CD4-positive, alpha-beta T cell (primary cell): ENCODE data around the gene CEP85. TPM values are rescaled to one million over a fixed set of nuclear protein-coding genes. Genes with fewer than 3 reads are reported as not detected.

Experiments used
- ATAC-seq: fragments of 200-7000 bp; cut with Tn5 transposase; one replicate; pipeline ENCODE4 v1.10.0; 2022; ENCODE audit warnings: mild to moderate bottlenecking; ENCODE audit not compliant: poor library complexity
- CTCF ChIA-PET: fragments of 350-600 bp; sonication (Branson Sonifier 250); formaldehyde crosslinking; loops from one replicate; lab custom pipeline; 2021; ENCODE audit warnings: antibody characterized with exemption, inconsistent platforms; lab: Charles Lee
- POLR2A ChIA-PET: fragments of 350-600 bp; sonication (Branson Sonifier 250); formaldehyde crosslinking; loops from one replicate; lab custom pipeline; 2021; ENCODE audit warnings: antibody characterized with exemption, inconsistent platforms; lab: Charles Lee
- DNase-seq, 14 experiments: peaks; one replicate each; pipeline ENCODE4 v3.0.0-alpha.2; 2013 to 2020; ENCODE audit warnings: mixed read lengths in 2 of 14
- H3K27ac ChIP-seq, 2 donors: one replicate each; pipeline versions ENCODE4 v1.5.1 to v1.7.0; 2013; ENCODE audit warnings: low read length in 2 of 2, low read depth in 1 of 2, mild to moderate bottlenecking in 1 of 2
- H3K27me3 ChIP-seq, 2 experiments: 1 replicate in 1 of 2; 2 replicates in 1 of 2; pipeline versions ENCODE4 v1.6.1 to v1.7.0; 2013; ENCODE audit warnings: low read length in 2 of 2, control low read depth in 1 of 2, mild to moderate bottlenecking in 1 of 2, moderate library complexity in 1 of 2; ENCODE audit not compliant: insufficient read depth in 2 of 2, control insufficient read depth in 1 of 2
- H3K36me3 ChIP-seq: one replicate; pipeline ENCODE4 v1.6.1; 2013; ENCODE audit warnings: low read length, control low read depth; ENCODE audit not compliant: insufficient read depth
- H3K4me1 ChIP-seq: one replicate; pipeline ENCODE4 v1.6.1; 2013; ENCODE audit warnings: low read length, control low read depth; ENCODE audit not compliant: insufficient read depth
- H3K4me3 ChIP-seq: one replicate; pipeline ENCODE4 v1.5.1; 2013; ENCODE audit warnings: mild to moderate bottlenecking, low read length, moderate library complexity
- H3K9me3 ChIP-seq, 2 experiments: 1 replicate in 1 of 2; 2 replicates in 1 of 2; pipeline versions ENCODE4 v1.6.1 to v1.7.0; 2013; ENCODE audit warnings: low read length in 2 of 2, mild to moderate bottlenecking in 2 of 2, control low read depth in 1 of 2, moderate library complexity in 1 of 2; ENCODE audit not compliant: control insufficient read depth in 1 of 2, insufficient read depth in 1 of 2
- H3K27ac Mint-ChIP-seq: one replicate; pipeline ENCODE4 v1.8.0; 2020; ENCODE audit warnings: mixed read lengths
- H3K27me3 Mint-ChIP-seq: one replicate; pipeline ENCODE4 v1.8.0; 2021; ENCODE audit warnings: mixed read lengths
- H3K36me3 Mint-ChIP-seq: one replicate; pipeline ENCODE4 v1.8.0; 2021; ENCODE audit warnings: low read depth, mixed read lengths
- H3K4me1 Mint-ChIP-seq: one replicate; pipeline ENCODE4 v1.8.0; 2021; ENCODE audit warnings: low read depth, mixed read lengths
- H3K4me3 Mint-ChIP-seq: one replicate; pipeline ENCODE4 v1.8.0; 2020; ENCODE audit warnings: mild to moderate bottlenecking, mixed read lengths
- H3K9me3 Mint-ChIP-seq: one replicate; pipeline ENCODE4 v1.8.0; 2020; ENCODE audit warnings: mixed read lengths
- intact Hi-C, 2 experiments: fragments of 100-400 bp; cut with DNase I in 1 of 2; cut with micrococcal nuclease in 1 of 2; formaldehyde crosslinking; loops; one replicate each; pipeline versions ENCODE4 v1.15.1 to v1.9.0; 2023 to 2025; cut with DNase I, micrococcal nuclease
- total RNA-seq, 174 experiments: library from RNA in 2 of 174; stranded (reverse) in 2 of 174; gene quantifications; one replicate each; pipeline ENCODE4 v1.2.3 and lab custom pipeline; 2021 to 2026
- TF ChIP-seq, protein P1 (sequence below): fragments of 200-600 bp; IDR thresholded peaks from one replicate; pipeline ENCODE4 v1.8.0; 2022; ENCODE audit warnings: antibody characterized with exemption, mild to moderate bottlenecking

CEP85 gene
- total RNA-seq, 2 experiments from 2014 or later: 7.6 to 8.4 TPM

DNA sequence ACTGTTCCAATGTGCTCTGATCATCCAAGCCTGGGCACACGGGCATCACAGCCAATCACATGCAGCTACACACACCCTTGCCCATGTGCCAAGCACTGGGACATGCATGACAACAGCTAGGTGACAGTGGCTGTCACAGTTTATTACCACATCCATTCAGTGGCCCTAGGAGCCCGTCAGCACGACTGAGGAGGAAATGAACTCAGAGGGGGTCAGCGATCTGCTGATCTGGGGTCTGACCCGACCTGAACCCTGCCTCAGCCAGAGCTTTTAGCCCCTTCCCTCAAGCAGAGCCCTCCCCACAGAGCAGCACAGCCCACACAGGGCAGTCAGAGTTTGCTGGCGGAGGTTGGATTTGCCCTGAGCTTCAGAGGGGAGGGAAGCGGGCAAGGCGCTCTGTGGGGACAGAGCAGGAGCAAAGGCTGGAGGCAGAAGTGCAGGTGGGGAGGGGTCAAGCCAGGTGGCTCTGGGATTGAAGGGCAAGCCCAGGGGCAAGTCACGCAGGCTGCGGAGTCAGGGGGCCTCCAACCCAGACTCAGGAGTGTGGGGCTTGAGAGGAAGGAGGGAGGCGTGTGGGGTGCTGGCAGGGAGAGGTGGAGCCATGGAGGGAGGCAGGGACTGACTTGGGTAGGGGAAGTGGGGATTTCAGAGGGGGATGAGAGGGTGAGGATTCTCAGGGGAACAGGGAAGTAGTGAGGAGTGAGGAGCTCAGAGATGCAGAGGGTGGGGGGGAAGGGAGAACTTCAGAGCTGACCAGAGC is 56.3 kb downstream of the CEP85 start:
- peak overlapping the region; percentile 89 to 94 for H3K27ac ChIP-seq
- H3K27me3 ChIP-seq: no peaks in the 10 kb centered on the region
- no peak overlapping the region for H3K4me3 ChIP-seq
- peaks cover 89% of the 10 kb centered on the region for H3K4me1 ChIP-seq
- ATAC-seq (no peak), DNase-seq (peak in 5 of 14 experiments; percentile 11 to 71 (median 59))
- TF ChIP-seq, protein P1, sequence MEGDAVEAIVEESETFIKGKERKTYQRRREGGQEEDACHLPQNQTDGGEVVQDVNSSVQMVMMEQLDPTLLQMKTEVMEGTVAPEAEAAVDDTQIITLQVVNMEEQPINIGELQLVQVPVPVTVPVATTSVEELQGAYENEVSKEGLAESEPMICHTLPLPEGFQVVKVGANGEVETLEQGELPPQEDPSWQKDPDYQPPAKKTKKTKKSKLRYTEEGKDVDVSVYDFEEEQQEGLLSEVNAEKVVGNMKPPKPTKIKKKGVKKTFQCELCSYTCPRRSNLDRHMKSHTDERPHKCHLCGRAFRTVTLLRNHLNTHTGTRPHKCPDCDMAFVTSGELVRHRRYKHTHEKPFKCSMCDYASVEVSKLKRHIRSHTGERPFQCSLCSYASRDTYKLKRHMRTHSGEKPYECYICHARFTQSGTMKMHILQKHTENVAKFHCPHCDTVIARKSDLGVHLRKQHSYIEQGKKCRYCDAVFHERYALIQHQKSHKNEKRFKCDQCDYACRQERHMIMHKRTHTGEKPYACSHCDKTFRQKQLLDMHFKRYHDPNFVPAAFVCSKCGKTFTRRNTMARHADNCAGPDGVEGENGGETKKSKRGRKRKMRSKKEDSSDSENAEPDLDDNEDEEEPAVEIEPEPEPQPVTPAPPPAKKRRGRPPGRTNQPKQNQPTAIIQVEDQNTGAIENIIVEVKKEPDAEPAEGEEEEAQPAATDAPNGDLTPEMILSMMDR: no peak
- Mint-ChIP-seq H3K36me3 (no peaks in the 10 kb centered on the region), H3K4me3 (peak overlapping the region; percentile 60), H3K27me3 (no peaks in the 10 kb centered on the region), H3K9me3 (no peaks in the 10 kb centered on the region), H3K4me1 (peaks cover 78% of the 10 kb centered on the region), H3K27ac (peak overlapping the region; percentile 95)
- no peaks in the 10 kb centered on the region for H3K36me3 ChIP-seq
- intact Hi-C loops: loop anchor here in 1 of 2 experiments (1.0 kb wide), 1 partner anchor 13 kb away; no protein-coding TSS in a partner anchor
- ChIA-PET POLR2A (interaction anchor here (1.4 to 20.7 kb wide), 6 partner anchors 10 to 182 kb away, joined by 4 to 977 read pairs (median 24); partner anchors contain the start of genes CD52, HMGN2, SH3BGRL3 and UBXN11), CTCF (interaction anchor here (0.9 to 8.8 kb wide), 7 partner anchors 11 to 121 kb away, joined by 3 to 223 read pairs (median 17); partner anchors contain the start of genes CD52, SH3BGRL3, UBXN11 and ZNF593)
- H3K9me3 ChIP-seq: no peaks in the 10 kb centered on the region

GRCh38 chr1:26290882-26291261 is 56.9 kb downstream of the CEP85 start:
- H3K36me3 ChIP-seq: peaks cover 4% of the 10 kb centered on the region
- H3K27me3 ChIP-seq: no peaks in the 10 kb centered on the region
- peaks cover 86% of the 10 kb centered on the region for H3K4me1 ChIP-seq
- Mint-ChIP-seq H3K9me3 (no peaks in the 10 kb centered on the region), H3K36me3 (peaks cover 5% of the 10 kb centered on the region), H3K27ac (peak overlapping the region; percentile 95), H3K4me3 (no peak overlapping the region), H3K4me1 (peaks cover 72% of the 10 kb centered on the region), H3K27me3 (no peaks in the 10 kb centered on the region)
- ChIA-PET POLR2A (interaction anchor here (2.4 to 20.7 kb wide), 4 partner anchors 9 to 31 kb away, joined by 6 to 977 read pairs (median 152); partner anchors contain the start of genes CD52, SH3BGRL3 and UBXN11), CTCF (interaction anchor here (4.8 to 8.8 kb wide), 3 partner anchors 15 to 28 kb away, joined by 33 to 223 read pairs (median 88); partner anchors contain the start of genes CD52 and UBXN11)
- H3K27ac ChIP-seq: peak overlapping the region; percentile 89 to 94
- intact Hi-C loops: loop anchor here in 1 of 2 experiments (1.0 kb wide), 1 partner anchor 12 kb away; no protein-coding TSS in a partner anchor
- ATAC-seq: no peak
- H3K4me3 ChIP-seq: no peak overlapping the region
- no peaks in the 10 kb centered on the region for H3K9me3 ChIP-seq
- TF ChIP-seq, protein P1: no peak
- DNase-seq: no peak

DNA sequence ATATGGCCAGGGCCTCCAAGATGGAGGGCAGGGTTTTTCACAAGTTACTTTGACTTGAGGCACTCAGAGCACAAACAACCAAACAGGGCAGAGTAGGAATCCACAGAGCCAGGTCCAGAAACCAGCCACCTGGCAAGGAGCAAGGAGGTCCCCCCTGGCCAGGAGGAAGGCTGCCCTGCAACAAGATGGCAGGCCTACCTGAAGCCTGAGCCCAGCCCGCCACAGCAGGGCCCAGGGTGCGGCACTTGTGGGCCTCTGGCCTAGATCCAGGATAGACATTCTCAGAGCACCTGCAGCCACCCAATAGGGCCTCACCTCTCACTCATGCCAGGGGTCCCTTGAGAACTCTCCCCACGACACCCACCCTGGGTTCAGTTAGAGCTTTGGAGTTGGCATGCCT is 57.4 kb downstream of the CEP85 start:
- H3K36me3 ChIP-seq: peaks cover 7% of the 10 kb centered on the region
- peak overlapping the region; percentile 95 for H3K27ac Mint-ChIP-seq
- DNase-seq (no peak), ATAC-seq (no peak)
- peak overlapping the region; percentile 89 to 94 for H3K27ac ChIP-seq
- no peaks in the 10 kb centered on the region for H3K27me3 Mint-ChIP-seq
- no peaks in the 10 kb centered on the region for H3K9me3 Mint-ChIP-seq
- peaks cover 80% of the 10 kb centered on the region for H3K4me1 ChIP-seq
- H3K36me3 Mint-ChIP-seq: peaks cover 11% of the 10 kb centered on the region
- ChIA-PET POLR2A (interaction anchor here (2.4 to 20.7 kb wide), 3 partner anchors 9 to 30 kb away, joined by 6 to 977 read pairs (median 270); partner anchors contain the start of genes CD52 and UBXN11), CTCF (interaction anchor here (8.8 kb wide), 1 partner anchor 28 kb away, joined by 223 read pairs; the partner anchor contains the start of gene CD52)
- H3K4me1 Mint-ChIP-seq: peaks cover 71% of the 10 kb centered on the region
- TF ChIP-seq, protein P1: no peak
- no peaks in the 10 kb centered on the region for H3K27me3 ChIP-seq
- no peak overlapping the region for H3K4me3 ChIP-seq
- no peaks in the 10 kb centered on the region for H3K9me3 ChIP-seq
- no peak overlapping the region for H3K4me3 Mint-ChIP-seq
- intact Hi-C loops: no loop called here
